Measurements from ENCODE around the gene KIF2C.
A peak's percentile ranks its signal among the peaks of the same experiment; 100 is the strongest.

KIF2C gene

DNA sequence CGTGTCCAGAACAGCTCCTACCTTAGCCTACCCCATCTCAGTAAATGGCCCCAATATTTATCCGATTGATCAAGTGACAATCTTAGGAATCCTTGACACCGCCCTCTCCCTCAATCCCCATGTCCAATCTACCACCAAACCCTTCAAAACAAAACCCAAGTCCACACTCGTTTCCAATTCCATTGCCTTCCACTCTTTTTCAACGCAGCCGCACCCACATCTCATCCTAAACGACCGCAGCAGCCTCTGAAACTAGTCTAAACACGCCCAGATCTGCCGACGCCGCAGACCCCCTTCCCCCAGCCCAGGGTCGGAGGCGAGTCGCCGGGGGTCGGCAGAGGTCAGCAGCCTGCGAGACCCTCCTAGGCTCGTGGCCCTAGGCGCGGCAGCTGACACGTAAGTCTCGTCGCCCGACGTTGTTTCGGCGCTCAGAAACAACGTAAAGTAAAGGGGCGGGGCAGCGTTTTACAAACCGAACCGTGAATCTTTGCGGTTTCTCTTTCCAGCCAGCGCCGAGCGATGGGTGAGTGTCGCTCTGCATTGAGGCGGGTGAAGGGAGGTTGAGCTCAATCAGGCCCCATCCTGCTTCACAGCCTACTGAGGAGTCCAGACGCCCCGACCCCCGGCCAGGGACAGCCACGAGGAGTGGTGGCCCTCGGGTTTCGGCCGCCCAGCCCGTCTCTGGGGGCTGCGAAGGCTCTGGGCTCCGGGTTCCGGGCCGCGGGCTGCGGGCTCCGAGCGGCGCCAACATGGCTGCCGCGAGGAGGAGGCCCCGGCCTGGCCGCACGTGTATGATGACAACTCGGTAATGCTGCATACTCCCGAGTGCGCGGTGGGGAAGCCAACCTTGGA is 35.7 kb downstream of the KIF2C start, which contains the start of gene RPS8:
TSS of gene RPS8 (plus strand) at position 463 of the 852 bp plus-strand sequence. CDS start at position 520, 57 bp downstream.
- DNase-seq = peak; percentile 90
- peaks cover 45% of the 10 kb centered on the region for H3K36me3 ChIP-seq
- H3K4me3 ChIP-seq (ENCODE audit: low read depth, low read length) = peak within 1 kb of the TSS; percentile 73
- no peaks in the 10 kb centered on the region for H3K9me3 ChIP-seq (ENCODE audit: severe bottlenecking)
- no peaks in the 10 kb centered on the region for H3K27me3 ChIP-seq (ENCODE audit: insufficient read depth, low read depth, severe bottlenecking)
- TF ChIP-seq, protein P1, sequence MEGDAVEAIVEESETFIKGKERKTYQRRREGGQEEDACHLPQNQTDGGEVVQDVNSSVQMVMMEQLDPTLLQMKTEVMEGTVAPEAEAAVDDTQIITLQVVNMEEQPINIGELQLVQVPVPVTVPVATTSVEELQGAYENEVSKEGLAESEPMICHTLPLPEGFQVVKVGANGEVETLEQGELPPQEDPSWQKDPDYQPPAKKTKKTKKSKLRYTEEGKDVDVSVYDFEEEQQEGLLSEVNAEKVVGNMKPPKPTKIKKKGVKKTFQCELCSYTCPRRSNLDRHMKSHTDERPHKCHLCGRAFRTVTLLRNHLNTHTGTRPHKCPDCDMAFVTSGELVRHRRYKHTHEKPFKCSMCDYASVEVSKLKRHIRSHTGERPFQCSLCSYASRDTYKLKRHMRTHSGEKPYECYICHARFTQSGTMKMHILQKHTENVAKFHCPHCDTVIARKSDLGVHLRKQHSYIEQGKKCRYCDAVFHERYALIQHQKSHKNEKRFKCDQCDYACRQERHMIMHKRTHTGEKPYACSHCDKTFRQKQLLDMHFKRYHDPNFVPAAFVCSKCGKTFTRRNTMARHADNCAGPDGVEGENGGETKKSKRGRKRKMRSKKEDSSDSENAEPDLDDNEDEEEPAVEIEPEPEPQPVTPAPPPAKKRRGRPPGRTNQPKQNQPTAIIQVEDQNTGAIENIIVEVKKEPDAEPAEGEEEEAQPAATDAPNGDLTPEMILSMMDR (IDR thresholded peaks at IDR 0.05; ENCODE audit: low read depth, low read length) = no peak
- H3K27ac ChIP-seq = peak within 1 kb of the TSS; percentile 82

DNA sequence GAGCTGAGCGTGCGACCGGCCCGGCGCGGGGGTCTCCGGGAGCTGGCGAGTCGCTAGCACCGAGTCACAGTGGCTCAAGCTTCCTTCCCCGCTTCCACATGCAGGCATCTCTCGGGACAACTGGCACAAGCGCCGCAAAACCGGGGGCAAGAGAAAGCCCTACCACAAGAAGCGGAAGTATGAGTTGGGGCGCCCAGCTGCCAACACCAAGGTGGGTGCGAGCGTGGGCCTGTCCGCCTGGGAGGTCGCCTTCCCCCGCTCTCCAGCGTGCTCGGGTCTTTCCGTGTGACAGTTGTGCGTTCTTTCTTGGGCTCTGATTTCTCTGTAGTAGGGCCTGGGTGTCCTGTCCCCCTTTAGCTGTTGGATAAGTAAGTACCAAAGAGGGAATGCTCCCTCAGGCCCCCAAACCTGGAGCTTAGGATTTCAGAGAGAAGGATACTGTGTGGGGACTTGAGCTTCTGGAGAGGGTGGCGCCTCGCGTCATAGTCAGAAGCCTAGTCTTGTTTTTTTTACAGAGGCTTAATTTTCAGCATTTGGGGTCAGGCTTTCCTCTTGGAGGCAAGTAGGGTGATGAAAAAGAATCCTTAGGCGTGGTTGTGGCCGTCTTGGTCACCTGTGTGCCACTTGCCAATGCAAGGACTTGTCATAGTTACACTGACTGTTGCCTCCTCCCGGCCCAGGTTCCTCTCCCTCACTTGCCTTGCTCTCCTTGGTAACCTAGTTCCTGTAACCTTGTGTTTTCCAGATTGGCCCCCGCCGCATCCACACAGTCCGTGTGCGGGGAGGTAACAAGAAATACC is 36.5 kb downstream of the KIF2C start:
- H3K36me3 ChIP-seq = peaks cover 52% of the 10 kb centered on the region
- H3K9me3 ChIP-seq (ENCODE audit: severe bottlenecking) = no peaks in the 10 kb centered on the region
- TF ChIP-seq, protein P1 (IDR thresholded peaks at IDR 0.05; ENCODE audit: low read depth, low read length) = no peak
- peak overlapping the region; percentile 82 for H3K27ac ChIP-seq
- no peaks in the 10 kb centered on the region for H3K27me3 ChIP-seq (ENCODE audit: insufficient read depth, low read depth, severe bottlenecking)
- DNase-seq = no peak
- peak overlapping the region; percentile 73 for H3K4me3 ChIP-seq (ENCODE audit: low read depth, low read length)

DNA sequence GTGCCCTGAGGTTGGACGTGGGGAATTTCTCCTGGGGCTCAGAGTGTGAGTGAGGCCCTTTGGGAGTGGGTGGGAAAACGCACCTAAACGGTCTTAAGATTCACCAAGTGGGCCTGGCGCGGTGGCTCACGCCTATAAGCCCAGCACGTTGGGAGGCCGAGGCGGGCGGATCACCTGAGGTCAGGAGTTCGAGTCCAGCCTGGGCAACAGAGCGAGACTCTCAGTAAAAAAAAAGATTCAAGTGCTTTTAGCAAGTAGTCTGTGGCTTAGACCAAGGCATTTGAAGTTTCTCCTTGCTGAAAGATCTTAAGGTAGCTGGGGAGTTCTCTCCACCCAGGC is 37.1 kb downstream of the KIF2C start:
- TF ChIP-seq, protein P1 (IDR thresholded peaks at IDR 0.05; ENCODE audit: low read depth, low read length) = no peak
- no peak for DNase-seq
- Histone ChIP-seq H3K4me3 (ENCODE audit: low read depth, low read length) (peak overlapping the region; percentile 73), H3K27ac (peak overlapping the region; percentile 82; the same call in 1 of the 2 replicates), H3K9me3 (ENCODE audit: severe bottlenecking) (no peaks in the 10 kb centered on the region), H3K27me3 (ENCODE audit: insufficient read depth, low read depth, severe bottlenecking) (no peaks in the 10 kb centered on the region), H3K36me3 (peaks cover 56% of the 10 kb centered on the region)

DNA sequence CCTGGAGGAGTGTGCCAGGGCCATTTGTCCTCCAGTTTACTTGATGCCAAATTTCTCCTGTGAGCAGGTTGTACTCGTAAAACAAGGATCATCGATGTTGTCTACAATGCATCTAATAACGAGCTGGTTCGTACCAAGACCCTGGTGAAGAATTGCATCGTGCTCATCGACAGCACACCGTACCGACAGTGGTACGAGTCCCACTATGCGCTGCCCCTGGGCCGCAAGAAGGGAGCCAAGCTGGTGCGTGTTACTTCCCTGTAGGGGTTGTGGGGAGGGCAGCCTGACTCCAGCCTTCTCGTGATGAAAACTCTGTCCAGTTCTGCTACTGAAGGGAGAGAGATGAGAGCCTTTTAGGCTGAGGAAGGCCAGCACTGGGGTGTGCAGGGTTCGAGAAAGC is 37.9 kb downstream of the KIF2C start:
- Histone ChIP-seq H3K36me3 (peaks cover 58% of the 10 kb centered on the region), H3K27me3 (ENCODE audit: insufficient read depth, low read depth, severe bottlenecking) (no peaks in the 10 kb centered on the region), H3K9me3 (ENCODE audit: severe bottlenecking) (no peaks in the 10 kb centered on the region), H3K27ac (no peak overlapping the region), H3K4me3 (ENCODE audit: low read depth, low read length) (no peak overlapping the region)
- TF ChIP-seq, protein P1 (IDR thresholded peaks at IDR 0.05; ENCODE audit: low read depth, low read length) = no peak
- no peak for DNase-seq

DNA sequence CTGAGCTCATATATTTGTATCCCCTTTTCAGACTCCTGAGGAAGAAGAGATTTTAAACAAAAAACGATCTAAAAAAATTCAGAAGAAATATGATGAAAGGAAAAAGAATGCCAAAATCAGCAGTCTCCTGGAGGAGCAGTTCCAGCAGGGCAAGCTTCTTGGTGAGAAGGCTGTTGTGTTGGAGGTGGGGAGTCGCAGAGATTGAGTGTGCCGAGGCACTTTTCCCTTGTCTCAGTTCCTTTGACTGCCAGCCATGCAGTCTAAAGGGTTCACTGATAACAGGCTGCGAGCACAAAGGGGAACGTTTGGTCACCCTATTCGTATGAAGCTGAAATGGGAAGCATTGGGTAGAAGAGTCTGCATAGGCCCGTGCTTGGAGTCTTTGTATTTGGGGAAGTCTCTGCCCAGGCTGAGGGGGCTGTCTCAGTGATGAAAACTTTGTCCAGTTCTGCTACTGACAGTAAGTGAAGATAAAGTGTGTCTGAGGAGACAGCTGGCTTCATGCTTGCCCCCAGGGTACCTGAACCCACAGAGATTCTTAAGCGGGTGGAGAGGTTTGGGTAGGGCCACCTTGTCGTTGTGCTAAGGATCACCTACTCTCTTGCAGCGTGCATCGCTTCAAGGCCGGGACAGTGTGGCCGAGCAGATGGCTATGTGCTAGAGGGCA is 38.5 kb downstream of the KIF2C start:
- TF ChIP-seq, protein P1 (IDR thresholded peaks at IDR 0.05; ENCODE audit: low read depth, low read length) = no peak
- no peak overlapping the region for H3K4me3 ChIP-seq (ENCODE audit: low read depth, low read length)
- no peaks in the 10 kb centered on the region for H3K9me3 ChIP-seq (ENCODE audit: severe bottlenecking)
- no peak for DNase-seq
- peaks cover 58% of the 10 kb centered on the region for H3K36me3 ChIP-seq
- H3K27me3 ChIP-seq (ENCODE audit: insufficient read depth, low read depth, severe bottlenecking) = no peaks in the 10 kb centered on the region
- H3K27ac ChIP-seq = no peak overlapping the region
